ENCODE measurements around the gene NRARP. TPM values are rescaled to one million over a fixed set of nuclear protein-coding genes. Genes with fewer than 3 reads are reported as not detected.

Gene NRARP
- total and polyA plus RNA-seq, 8 donors: 1.2 to 323 (median 3.5) TPM

GRCh38 chr9:137325124-137325523, 23.1 kb upstream of the NRARP start:
- H3K27ac ChIP-seq: no peak overlapping the region
- H3K4me1 ChIP-seq: peaks cover 0 to 9% (median 0%) of the 10 kb centered on the region in 4 donors
- WGBS, 5 donors: 92 to 97% (median 94%) methylated on average over 10 of the region's 10 CpGs
- H3K36me3 ChIP-seq: no peaks in the 10 kb centered on the region
- no peaks in the 10 kb centered on the region for H3K9me3 ChIP-seq
- no peak overlapping the region for H3K4me3 ChIP-seq
- no peak for TF ChIP-seq POLR2AphosphoS5 (IDR thresholded peaks at IDR 0.05)
- TF ChIP-seq CTCF (IDR thresholded peaks at IDR 0.05): no peak
- TF ChIP-seq EP300 (IDR thresholded peaks at IDR 0.05): no peak
- no peak for TF ChIP-seq POLR2A (IDR thresholded peaks at IDR 0.05)
- no peaks in the 10 kb centered on the region for H3K27me3 ChIP-seq
- intact Hi-C loops (cut with DNase I; ENCODE audit: low total_unique reads): no loop called here
- no peak for DNase-seq

- DNase-seq: no peak
- Histone ChIP-seq H3K27ac (no peak overlapping the region), H3K36me3 (no peaks in the 10 kb centered on the region), H3K27me3 (no peaks in the 10 kb centered on the region), H3K4me1 (peaks cover 0 to 11% (median 0%) of the 10 kb centered on the region in 4 donors), H3K9me3 (no peaks in the 10 kb centered on the region), H3K4me3 (no peak overlapping the region)
- WGBS, 5 donors: 94 to 97% (median 95%) methylated on average over 18 to 37 of the region's 37 CpGs
- no peak for TF ChIP-seq POLR2AphosphoS5 (IDR thresholded peaks at IDR 0.05)
- TF ChIP-seq POLR2A (IDR thresholded peaks at IDR 0.05): no peak
- no peak for TF ChIP-seq CTCF (IDR thresholded peaks at IDR 0.05)
- TF ChIP-seq EP300 (IDR thresholded peaks at IDR 0.05): no peak
- intact Hi-C loops (cut with DNase I; ENCODE audit: low total_unique reads): no loop called here
Observed at GRCh38 chr9:137323531-137324331, 21.7 kb upstream of the NRARP start.

- H3K9me3 ChIP-seq: no peaks in the 10 kb centered on the region
- 88 to 95% (median 93%) methylated on average over 13 to 22 of the region's 22 CpGs for WGBS, 5 donors
- no peak overlapping the region for H3K4me3 ChIP-seq
- TF ChIP-seq POLR2A (IDR thresholded peaks at IDR 0.05) (no peak), CTCF (IDR thresholded peaks at IDR 0.05) (no peak), POLR2AphosphoS5 (IDR thresholded peaks at IDR 0.05) (no peak), EP300 (IDR thresholded peaks at IDR 0.05) (no peak)
- intact Hi-C loops (cut with DNase I; ENCODE audit: low total_unique reads): no loop called here
- no peaks in the 10 kb centered on the region for H3K36me3 ChIP-seq
- H3K27ac ChIP-seq: no peak overlapping the region
- H3K4me1 ChIP-seq: peaks cover 0 to 11% (median 2%) of the 10 kb centered on the region in 4 donors
- DNase-seq: peak in 1 of 2 donors; percentile 22
- H3K27me3 ChIP-seq: peaks cover 0 to 18% (median 0%) of the 10 kb centered on the region in 3 donors
Observed at GRCh38 chr9:137321726-137322361, 19.8 kb upstream of the NRARP start.

GRCh38 chr9:137320555-137321384, 18.7 kb upstream of the NRARP start:
- DNase-seq: peak; percentile 23 to 60
- intact Hi-C loops (cut with DNase I; ENCODE audit: low total_unique reads): no loop called here
- H3K9me3 ChIP-seq: no peaks in the 10 kb centered on the region
- 68 to 79% (median 70%) methylated on average over 10 to 24 of the region's 24 CpGs for WGBS, 5 donors
- TF ChIP-seq EP300 (IDR thresholded peaks at IDR 0.05) (no peak), CTCF (IDR thresholded peaks at IDR 0.05) (no peak), POLR2AphosphoS5 (IDR thresholded peaks at IDR 0.05) (no peak), POLR2A (IDR thresholded peaks at IDR 0.05) (no peak)
- no peaks in the 10 kb centered on the region for H3K36me3 ChIP-seq
- peak overlapping the region in 2 of 5 donors; percentile 8 to 32 for H3K27ac ChIP-seq
- peaks cover 9 to 22% (median 12%) of the 10 kb centered on the region in 4 donors for H3K4me1 ChIP-seq
- no peak overlapping the region for H3K4me3 ChIP-seq
- H3K27me3 ChIP-seq: peaks cover 0 to 28% (median 10%) of the 10 kb centered on the region in 3 donors
